ENCODE results near the gene SACS.
"Not testable (repeated sequence)": the region's sequence is repeated elsewhere in the genome, so short reads cannot be mapped to it uniquely, and the experiment has no call there.

The SACS gene

GRCh38 chr13:23453132-23453531, 19.6 kb upstream of the SACS start:
- DNase-seq = no peak

GRCh38 chr13:23450340-23451046, 17.0 kb upstream of the SACS start:
- no peak for DNase-seq

GRCh38 chr13:23449398-23450162, 16.1 kb upstream of the SACS start:
- DNase-seq = no peak

- no peak for DNase-seq
Observed at GRCh38 chr13:23447927-23448326, 14.4 kb upstream of the SACS start.

GRCh38 chr13:23445794-23446193, 12.3 kb upstream of the SACS start:
- DNase-seq = no peak

GRCh38 chr13:23443878-23444277, 10.4 kb upstream of the SACS start:
- no peak for DNase-seq

- no peak for DNase-seq
Observed at GRCh38 chr13:23443110-23443509, 9.6 kb upstream of the SACS start.

GRCh38 chr13:23440821-23441618, 7.5 kb upstream of the SACS start:
- no peak for DNase-seq

GRCh38 chr13:23440324-23440723, 6.8 kb upstream of the SACS start:
- not testable (repeated sequence) for DNase-seq

GRCh38 chr13:23437916-23438315, 4.4 kb upstream of the SACS start:
- no peak for DNase-seq

- no peak for DNase-seq
Observed at GRCh38 chr13:23436680-23437079, 3.2 kb upstream of the SACS start.

GRCh38 chr13:23434491-23434890, 989 bp upstream of the SACS start:
- DNase-seq = no peak

GRCh38 chr13:23432626-23433025, 876 bp downstream of the SACS start:
- no peak for DNase-seq

- no peak for DNase-seq
Observed at GRCh38 chr13:23430664-23431063, 2.8 kb downstream of the SACS start.

GRCh38 chr13:23427881-23428528, 5.5 kb downstream of the SACS start:
- DNase-seq = no peak

- no peak for DNase-seq
Observed at GRCh38 chr13:23427342-23427843, 6.1 kb downstream of the SACS start.

- no peak for DNase-seq
Observed at GRCh38 chr13:23421596-23421995, 11.9 kb downstream of the SACS start.

GRCh38 chr13:23418776-23419683, 14.5 kb downstream of the SACS start:
- DNase-seq = no peak

GRCh38 chr13:23414682-23415081, 18.8 kb downstream of the SACS start:
- DNase-seq = no peak

GRCh38 chr13:23411706-23412105, 21.8 kb downstream of the SACS start:
- DNase-seq = no peak

- no peak for DNase-seq
Observed at GRCh38 chr13:23411220-23411619, 22.3 kb downstream of the SACS start.

- DNase-seq = no peak
Observed at GRCh38 chr13:23408026-23408425, 25.5 kb downstream of the SACS start.

All from CD4-positive, alpha-beta T cell treated with Interleukin-21 for 1 hour (primary cell).